ENCODE measurements around the gene LAGE3. TPM values are rescaled to one million over a fixed set of nuclear protein-coding genes. Genes with fewer than 3 reads are reported as not detected.

Gene LAGE3
- total and polyA plus RNA-seq, 2 of the 13 experiments (the other 11 are each of a cell fraction or from before 2014, with no cell fraction given) = 7.6 to 12.7 TPM

GRCh38 chrX:154517101-154517781 lies 38.2 kb upstream of the LAGE3 start (continued):
- TF ChIP-seq, protein P1, sequence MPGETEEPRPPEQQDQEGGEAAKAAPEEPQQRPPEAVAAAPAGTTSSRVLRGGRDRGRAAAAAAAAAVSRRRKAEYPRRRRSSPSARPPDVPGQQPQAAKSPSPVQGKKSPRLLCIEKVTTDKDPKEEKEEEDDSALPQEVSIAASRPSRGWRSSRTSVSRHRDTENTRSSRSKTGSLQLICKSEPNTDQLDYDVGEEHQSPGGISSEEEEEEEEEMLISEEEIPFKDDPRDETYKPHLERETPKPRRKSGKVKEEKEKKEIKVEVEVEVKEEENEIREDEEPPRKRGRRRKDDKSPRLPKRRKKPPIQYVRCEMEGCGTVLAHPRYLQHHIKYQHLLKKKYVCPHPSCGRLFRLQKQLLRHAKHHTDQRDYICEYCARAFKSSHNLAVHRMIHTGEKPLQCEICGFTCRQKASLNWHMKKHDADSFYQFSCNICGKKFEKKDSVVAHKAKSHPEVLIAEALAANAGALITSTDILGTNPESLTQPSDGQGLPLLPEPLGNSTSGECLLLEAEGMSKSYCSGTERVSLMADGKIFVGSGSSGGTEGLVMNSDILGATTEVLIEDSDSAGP (CRISPR knock-in tag; IDR thresholded peaks at IDR 0.05; ENCODE audit: borderline replicate concordance) = no peak
- TF ChIP-seq RFXANK (CRISPR knock-in tag; IDR thresholded peaks at IDR 0.05) (no peak), GTF2F1 (IDR thresholded peaks at IDR 0.05; ENCODE audit: low read length) (no peak), ARNT2 (CRISPR knock-in tag; IDR thresholded peaks at IDR 0.05; ENCODE audit: low read depth) (no peak), MYPOP (CRISPR knock-in tag; IDR thresholded peaks at IDR 0.05) (peak; percentile 39; the same call in 1 of the 2 replicates), KLF11 (CRISPR knock-in tag; IDR thresholded peaks at IDR 0.05) (no peak), MLLT10 (CRISPR knock-in tag; IDR thresholded peaks at IDR 0.05) (no peak), PHF20 (CRISPR knock-in tag; IDR thresholded peaks at IDR 0.05) (no peak), ZNF672 (CRISPR knock-in tag; IDR thresholded peaks at IDR 0.05) (no peak), SMARCC2 (IDR thresholded peaks at IDR 0.05) (no peak), HNF1B (CRISPR knock-in tag; IDR thresholded peaks at IDR 0.05) (no peak), ZNF605 (CRISPR knock-in tag; IDR thresholded peaks at IDR 0.05) (no peak), ZNF749 (CRISPR knock-in tag; IDR thresholded peaks at IDR 0.05; ENCODE audit: borderline replicate concordance) (no peak), THAP11 (CRISPR knock-in tag; IDR thresholded peaks at IDR 0.05) (no peak), NBN (conservative IDR thresholded peaks at IDR 0.05) (no peak), PRPF4 (IDR thresholded peaks at IDR 0.05; ENCODE audit: low read depth, low read length, poor library complexity, severe bottlenecking) (no peak), ZNF670 (CRISPR knock-in tag; IDR thresholded peaks at IDR 0.05; ENCODE audit: borderline replicate concordance) (no peak), ZMYM4 (CRISPR knock-in tag; IDR thresholded peaks at IDR 0.05) (no peak), EED (CRISPR knock-in tag; IDR thresholded peaks at IDR 0.05) (no peak), NFYB (CRISPR knock-in tag; IDR thresholded peaks at IDR 0.05) (peak; percentile 13; the same call in 1 of the 2 replicates)
- TF ChIP-seq, protein P2, sequence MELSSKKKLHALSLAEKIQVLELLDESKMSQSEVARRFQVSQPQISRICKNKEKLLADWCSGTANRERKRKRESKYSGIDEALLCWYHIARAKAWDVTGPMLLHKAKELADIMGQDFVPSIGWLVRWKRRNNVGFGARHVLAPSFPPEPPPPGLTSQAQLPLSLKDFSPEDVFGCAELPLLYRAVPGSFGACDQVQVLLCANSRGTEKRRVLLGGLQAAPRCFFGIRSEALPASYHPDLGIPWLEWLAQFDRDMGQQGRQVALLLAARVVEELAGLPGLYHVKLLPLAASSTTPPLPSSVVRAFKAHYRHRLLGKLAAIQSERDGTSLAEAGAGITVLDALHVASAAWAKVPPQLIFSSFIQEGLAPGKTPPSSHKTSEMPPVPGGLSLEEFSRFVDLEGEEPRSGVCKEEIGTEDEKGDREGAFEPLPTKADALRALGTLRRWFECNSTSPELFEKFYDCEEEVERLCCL (CRISPR knock-in tag; IDR thresholded peaks at IDR 0.05; ENCODE audit: borderline replicate concordance) = no peak
- TF ChIP-seq, protein P3, sequence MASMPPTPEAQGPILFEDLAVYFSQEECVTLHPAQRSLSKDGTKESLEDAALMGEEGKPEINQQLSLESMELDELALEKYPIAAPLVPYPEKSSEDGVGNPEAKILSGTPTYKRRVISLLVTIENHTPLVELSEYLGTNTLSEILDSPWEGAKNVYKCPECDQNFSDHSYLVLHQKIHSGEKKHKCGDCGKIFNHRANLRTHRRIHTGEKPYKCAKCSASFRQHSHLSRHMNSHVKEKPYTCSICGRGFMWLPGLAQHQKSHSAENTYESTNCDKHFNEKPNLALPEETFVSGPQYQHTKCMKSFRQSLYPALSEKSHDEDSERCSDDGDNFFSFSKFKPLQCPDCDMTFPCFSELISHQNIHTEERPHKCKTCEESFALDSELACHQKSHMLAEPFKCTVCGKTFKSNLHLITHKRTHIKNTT (CRISPR knock-in tag; IDR thresholded peaks at IDR 0.05) = no peak
- TF ChIP-seq, protein P4, sequence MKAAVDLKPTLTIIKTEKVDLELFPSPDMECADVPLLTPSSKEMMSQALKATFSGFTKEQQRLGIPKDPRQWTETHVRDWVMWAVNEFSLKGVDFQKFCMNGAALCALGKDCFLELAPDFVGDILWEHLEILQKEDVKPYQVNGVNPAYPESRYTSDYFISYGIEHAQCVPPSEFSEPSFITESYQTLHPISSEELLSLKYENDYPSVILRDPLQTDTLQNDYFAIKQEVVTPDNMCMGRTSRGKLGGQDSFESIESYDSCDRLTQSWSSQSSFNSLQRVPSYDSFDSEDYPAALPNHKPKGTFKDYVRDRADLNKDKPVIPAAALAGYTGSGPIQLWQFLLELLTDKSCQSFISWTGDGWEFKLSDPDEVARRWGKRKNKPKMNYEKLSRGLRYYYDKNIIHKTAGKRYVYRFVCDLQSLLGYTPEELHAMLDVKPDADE (CRISPR knock-in tag; IDR thresholded peaks at IDR 0.05) = no peak
